CD4-positive, alpha-beta T cell treated with Interleukin-15 for 4 hours (primary cell): Measurements from ENCODE around the gene YARS1.

Source experiments
- DNase-seq: peaks from one replicate; pipeline ENCODE4 v3.0.0-alpha.2; 2020; ENCODE audit warnings: low spot score

Gene YARS1

DNA sequence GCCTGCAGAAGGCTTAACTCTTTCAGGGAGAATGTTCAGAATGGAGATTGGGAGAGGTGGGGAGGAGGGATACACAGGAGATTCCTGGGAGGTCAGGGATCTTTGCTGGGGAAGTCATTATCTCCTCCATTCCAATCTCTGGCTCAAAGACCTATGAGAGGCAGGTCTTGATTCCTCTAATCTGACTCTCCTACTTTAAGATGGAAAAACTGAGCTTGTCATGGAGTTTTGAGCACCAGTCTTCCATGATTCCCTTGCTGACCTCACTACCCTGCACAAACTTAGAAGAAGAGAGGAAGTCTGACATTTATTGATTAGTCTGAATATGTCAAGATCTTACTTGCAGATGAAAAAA lies 73.1 kb downstream of the YARS1 start:
- no peak for DNase-seq

DNA sequence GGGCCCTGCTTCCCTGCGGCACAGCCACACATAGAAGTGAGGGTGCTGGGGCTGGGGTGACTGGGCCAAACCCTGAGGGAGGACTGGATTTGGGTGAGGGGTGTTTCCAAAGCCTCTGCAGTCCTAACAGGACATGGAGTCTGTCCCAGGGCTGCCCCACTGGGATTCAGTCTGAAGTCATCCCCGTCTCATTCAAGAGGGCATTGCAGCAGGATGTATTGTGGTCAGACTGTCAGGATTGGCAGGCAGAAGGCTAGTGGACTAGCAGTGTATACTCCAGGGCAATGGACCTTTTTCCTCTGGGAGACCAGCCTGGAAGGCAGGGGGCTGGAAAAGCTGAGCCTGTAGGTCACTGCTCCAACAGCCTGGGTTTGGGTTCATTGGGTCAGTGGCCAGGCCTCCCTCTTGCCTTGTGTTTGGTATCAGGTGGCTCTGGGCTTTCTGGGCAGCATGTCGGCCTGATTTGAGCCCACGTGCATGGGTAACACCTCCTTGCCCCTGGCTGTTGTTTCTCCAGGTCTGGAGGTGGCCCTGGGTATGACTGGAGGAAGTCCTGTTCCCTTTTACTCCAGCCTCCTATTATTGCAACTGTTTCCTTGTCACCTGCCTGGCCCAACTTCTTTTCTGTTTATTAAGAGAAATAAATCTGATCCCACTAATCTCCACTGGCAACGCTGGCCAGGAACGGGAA lies 73.6 kb downstream of the YARS1 start:
- no peak for DNase-seq

DNA sequence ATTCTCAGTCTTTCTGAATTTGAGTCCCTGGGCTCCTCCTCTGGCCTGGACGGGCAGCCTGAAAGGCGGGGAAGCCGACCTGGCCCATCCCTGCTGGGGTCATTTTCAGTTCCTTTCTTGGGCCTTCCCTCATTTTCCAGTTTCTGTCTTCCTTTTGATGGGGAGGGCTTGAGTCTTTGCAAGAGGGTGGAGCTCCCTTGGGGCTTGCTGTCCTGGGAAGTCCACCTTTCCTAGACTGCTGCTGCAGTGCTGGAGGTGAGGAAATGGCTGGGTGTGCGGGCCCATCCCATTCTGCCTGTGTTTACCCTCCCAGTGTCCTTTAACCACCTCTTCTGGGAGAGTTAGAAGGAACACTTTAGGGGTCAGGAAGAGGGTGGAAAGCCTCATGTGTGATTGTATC lies 74.2 kb downstream of the YARS1 start:
- no peak for DNase-seq

DNA sequence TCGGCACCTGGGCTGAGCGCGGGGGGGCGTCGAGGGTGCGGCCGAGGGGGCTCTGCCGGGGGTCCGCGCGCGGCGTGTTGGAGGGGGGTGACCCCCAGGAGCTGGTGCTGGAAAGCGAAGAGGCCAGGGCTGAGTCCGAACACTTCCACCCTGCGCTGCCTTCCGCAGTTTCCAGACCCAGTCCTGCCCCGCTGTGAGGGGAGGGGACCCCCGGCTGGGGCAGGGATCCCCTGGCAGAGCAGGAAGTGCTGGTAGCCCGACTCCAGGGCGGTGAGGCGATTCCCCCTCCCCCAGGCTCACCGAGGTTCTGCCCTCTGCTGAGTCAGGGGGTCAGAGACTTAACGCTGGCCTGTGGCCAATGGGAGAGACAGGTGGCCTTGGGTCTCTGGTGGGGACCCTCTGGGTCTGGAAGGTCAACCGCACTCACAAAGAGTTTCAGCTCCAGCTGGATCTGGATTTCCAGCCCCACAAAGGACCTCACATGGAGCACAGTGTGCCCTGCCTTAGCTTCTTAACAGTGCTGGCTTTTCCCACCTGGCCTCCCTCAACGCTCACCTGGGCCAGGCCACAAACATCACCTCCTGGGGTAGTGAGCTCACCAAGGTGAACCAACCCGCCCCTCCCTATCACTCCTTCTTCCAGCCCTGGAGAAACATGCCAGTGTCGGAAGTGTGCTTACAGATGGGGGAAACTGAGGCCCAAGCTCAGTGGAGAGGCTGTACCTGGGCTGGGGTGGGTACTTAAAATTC lies 74.8 kb downstream of the YARS1 start:
- DNase-seq = no peak

DNA sequence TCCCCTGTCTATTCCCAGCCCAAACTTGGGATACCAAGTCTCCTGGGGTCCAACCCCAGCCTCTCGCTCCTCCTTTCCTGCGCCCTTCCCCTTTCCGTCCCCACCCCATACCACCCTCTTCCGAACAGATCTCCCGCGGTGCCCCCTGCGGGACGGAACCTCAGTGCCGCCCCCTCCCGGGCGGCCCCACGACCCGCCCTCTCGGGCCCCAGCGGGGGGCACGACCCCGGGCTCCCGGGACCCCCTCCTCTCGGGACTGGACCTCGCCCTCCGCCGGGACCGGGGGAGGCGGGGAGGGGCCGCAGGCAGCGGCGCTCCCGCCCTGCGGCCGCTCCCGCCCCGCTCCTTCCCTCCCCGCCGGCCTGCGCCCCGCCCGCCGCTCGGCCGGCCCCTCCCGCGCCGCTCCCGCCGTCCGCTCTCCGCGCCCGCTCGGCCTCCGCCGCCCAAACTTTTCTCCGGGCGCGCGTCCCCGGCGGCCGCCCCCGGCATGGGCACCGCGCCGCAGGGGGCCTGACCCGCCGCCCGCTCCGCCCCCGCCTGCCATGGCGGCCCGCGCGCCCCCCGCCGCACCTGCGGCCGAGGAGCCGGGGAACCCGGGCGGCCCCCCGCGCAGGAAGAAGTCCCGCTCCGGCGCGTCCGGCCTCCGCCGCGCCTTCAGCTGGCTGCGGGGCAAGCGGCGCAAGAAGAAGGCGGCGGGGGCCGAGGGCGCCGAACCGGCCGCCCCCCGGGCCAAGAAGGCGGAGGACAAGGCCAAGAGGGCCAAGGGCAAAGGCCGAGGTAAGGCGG lies 75.6 kb downstream of the YARS1 start:
- DNase-seq = no peak

DNA sequence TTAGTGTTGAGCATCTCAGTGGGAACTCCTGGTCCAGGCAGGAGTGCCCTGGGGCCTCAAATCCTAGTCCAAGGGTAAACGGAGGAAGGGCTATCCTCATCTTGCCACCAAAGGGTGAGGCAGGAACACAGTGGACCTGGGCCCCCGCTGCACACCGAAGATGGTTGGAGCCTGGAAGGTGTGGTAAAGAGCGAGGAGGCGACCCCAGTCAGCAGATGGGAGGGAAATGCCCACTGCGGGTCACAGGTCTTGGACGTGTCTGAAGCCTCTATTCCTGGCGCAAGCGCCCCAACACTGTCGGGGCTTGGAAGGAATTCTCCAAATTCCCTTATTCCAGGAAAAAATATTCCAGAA lies 76.1 kb downstream of the YARS1 start:
- DNase-seq = no peak

DNA sequence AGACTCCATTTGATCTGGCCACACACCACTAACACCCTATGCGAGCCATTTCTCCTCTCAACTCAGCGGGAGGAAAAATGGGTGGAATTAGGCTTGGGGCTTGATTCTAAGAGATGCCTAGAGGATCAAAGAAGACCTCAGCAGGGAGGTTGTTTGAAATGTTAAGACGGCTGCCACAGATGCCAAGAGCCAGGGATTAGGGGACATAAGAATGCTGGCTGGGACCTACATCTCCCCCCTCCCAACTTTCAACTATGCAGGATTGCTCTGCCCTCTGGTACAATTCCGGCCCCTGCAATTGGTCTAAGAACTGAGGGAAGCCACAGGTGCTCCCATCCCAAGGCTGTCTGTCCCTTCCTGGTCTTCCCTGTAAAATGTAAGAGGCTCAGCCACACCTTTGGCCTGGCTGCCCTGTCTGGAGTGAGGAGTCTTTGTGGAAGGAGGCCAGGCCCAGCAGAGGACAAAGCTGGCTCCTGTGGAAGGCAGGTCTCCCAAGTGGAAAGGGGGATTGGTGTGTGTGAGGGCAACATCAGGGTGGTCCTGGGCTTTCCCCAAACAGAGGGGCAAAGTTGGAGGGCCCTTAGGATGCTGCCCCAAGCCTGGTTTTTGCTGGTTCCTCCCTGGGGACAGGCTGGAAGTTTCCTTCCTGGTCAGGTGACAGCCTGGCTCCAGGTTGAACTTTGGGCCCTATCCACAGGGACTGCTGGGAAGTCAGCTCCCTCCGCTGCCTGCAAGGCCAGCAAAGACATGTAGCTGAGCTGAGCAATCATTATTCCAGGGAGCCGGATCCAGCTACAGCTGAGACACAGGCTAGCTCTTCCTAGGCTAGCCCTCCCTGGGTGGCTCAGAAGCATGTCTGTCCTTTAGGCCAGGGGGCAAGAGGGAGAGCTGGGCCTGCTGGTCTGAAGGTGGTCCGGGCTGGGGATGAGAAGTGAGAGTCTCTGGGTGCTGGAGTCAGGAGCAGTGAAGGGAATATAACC lies 80.1 kb downstream of the YARS1 start:
- DNase-seq = no peak

DNA sequence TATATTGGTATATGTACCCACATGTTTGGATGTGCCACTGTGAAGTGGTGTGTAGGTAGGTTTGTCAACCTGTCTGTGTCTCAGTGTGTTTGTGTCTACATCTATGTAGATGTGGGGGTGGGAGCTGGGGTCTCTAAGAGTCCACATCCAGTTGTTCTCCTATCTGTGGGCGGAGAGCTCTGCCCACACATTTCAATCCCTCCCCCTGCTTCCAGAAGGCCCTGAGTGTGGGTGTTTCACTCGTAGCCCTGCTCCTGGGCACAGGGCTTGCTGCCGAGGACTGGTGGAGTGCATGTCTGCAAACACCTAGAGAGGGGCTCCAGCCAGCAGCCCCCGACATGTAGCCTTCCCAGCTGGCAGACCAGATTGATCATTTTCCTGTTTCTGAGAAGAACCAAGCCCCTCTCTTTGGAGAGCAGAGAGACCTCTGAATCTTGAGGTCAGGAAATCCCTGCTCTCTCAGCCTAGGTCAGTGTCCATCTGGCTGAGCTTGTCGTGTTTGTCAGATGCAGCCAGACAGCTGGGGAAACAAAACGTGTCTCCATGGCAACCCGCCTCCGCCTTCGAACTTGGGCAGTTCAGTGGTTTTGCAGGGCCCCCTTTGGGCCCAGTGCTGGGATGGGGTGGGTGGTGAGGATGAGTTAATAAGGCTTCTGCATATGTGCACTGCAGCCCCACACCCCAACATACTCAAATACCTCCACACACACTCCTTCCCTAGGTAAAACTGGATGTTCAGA lies 83.4 kb downstream of the YARS1 start:
- no peak for DNase-seq

DNA sequence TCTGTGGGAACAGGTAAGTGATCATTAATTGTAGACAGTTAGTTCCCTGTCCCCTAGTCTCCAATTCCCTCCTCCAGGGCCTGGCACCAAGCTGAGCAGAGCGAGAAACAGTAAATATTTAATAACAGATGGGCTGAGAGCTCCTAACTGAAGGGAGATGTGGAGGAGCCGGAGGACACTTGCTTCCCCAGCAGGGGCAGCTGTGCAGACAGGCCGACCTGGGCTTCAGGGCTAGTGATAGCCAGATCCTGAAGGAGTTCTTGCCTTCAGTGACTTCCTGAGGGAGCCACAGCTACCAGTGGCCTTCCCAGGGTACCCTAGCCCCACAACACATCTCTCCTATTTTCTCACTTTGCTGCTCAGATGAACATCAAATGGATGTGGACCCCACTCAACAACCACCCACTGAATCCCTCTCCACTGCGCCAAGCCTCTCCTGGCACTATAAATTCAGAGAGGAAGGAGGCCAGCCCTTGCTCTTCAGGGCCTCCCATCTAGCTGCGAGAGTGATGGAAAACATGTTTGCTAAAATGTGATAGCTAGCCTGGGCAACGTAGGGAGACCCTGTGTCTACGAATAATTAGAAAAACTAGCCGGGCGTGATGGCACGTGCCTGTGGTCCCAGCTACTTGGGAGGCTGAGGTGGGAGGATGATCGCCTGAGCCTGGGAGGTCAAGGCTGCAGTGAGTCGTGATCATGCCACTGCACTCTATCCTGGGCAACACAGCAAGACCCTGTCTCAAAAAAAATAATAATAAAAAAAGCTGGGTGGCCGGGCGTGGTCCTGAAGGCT lies 87.7 kb downstream of the YARS1 start:
- DNase-seq = no peak

DNA sequence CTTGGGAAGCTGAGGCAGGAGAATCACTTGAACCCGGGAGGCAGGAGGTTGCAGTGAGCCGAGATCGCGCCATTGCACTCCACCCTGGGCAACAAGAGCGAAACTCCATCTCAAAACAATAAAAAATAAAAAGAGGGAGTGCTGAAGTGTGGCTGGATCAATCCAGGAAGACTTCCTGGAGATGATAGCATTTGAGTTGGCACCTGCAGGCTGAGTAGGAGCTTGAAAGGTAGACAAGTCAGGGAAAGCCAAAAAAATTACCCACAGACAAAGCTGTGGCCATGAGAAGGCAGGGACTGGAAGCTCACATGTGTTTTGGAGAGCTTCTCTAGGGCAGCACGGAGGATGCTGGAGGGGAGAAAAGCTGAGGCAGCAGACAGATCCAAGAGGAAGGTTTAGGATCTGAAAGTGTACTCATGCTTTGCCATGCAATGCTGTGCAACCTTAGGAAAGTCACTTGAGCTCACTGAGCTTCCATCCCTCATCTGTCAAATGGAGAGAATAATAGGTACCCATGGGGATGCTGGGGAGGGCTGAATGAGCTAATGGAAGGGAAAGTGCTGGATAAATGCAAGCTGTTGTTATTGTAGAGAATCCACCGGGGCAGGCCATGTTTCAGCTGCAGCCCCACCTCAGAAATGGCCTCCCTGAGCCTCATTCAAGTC lies 88.6 kb downstream of the YARS1 start:
- DNase-seq = no peak

DNA sequence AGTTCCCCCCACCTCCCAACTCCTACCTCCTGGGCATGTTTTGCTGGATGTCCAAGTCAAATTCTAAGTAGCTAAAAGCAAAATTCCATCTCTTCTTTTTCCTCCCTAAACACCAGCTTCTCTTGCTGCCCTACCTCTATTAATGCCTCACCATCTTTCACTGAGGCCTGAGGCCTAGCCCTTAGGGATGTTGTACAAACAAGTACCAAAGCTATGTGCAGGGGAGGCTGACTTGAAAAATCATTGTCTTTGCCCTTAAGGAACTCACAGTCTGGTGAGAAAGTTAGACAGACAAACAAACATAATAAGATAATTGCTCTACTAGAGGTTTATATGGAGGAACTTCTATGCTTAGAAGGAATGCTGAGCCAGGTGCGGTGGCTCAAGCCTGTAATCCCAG lies 89.3 kb downstream of the YARS1 start:
- no peak for DNase-seq

DNA sequence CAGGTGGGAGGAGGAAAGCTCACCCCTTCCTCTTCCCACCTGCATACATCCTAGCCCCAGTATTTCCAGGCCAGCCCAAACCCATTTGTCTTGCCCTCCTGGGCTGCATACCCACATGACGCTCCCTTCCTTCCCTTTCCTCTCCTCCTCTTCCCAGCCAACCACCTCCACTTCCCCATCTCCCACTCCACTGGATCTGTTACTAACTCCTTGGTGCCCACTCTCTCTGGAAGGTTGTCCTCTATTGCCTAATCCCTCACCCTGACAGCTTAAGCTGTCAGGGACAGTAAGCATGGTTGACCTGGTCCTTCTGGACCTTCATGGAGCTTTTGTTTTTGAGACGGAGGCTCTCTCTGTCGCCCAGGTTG lies 91.6 kb downstream of the YARS1 start:
- DNase-seq = no peak
